ENCODE data around the gene PRELID3B. TPM values are rescaled to one million over a fixed set of nuclear protein-coding genes. Genes with fewer than 3 reads are reported as not detected.

PRELID3B gene
- total and polyA plus RNA-seq, 2 of the 13 experiments (the other 11 are each of a cell fraction or from before 2014, with no cell fraction given) = 23.3 to 42.6 TPM

- TF ChIP-seq GMEB1 (CRISPR knock-in tag; IDR thresholded peaks at IDR 0.05; ENCODE audit: borderline replicate concordance) = peak; percentile 12; the same call in 1 of the 2 replicates
- no peak for TF ChIP-seq ZKSCAN8 (CRISPR knock-in tag; IDR thresholded peaks at IDR 0.05; ENCODE audit: borderline replicate concordance)
- peak; percentile 88; the same call in 1 of the 2 replicates for TF ChIP-seq NFAT5 (CRISPR knock-in tag; IDR thresholded peaks at IDR 0.05)
- no peak for TF ChIP-seq ZMYM2 (CRISPR knock-in tag; IDR thresholded peaks at IDR 0.05)
- TF ChIP-seq ZNF713 (CRISPR knock-in tag; IDR thresholded peaks at IDR 0.05) = no peak
- TF ChIP-seq BCL6 (CRISPR knock-in tag; IDR thresholded peaks at IDR 0.05) = peak; percentile 45; the same call in 1 of the 2 replicates
- no peak for TF ChIP-seq ZBTB44 (CRISPR knock-in tag; IDR thresholded peaks at IDR 0.05)
- TF ChIP-seq ZNF619 (CRISPR knock-in tag; IDR thresholded peaks at IDR 0.05) = no peak
- TF ChIP-seq CREB1 (IDR thresholded peaks at IDR 0.05) = no peak
- TF ChIP-seq CREB1 (CRISPR knock-in tag; IDR thresholded peaks at IDR 0.05) = no peak
- no peak for TF ChIP-seq DPF2 (CRISPR knock-in tag; IDR thresholded peaks at IDR 0.05; ENCODE audit: borderline replicate concordance, low read depth)
- TF ChIP-seq NR2F6 (IDR thresholded peaks at IDR 0.05) = no peak
- peak; percentile 66 for TF ChIP-seq NR2F6 (CRISPR knock-in tag; IDR thresholded peaks at IDR 0.05)
- TF ChIP-seq SIX1 (CRISPR knock-in tag; IDR thresholded peaks at IDR 0.05; ENCODE audit: borderline replicate concordance) = no peak
- TF ChIP-seq HINFP (CRISPR knock-in tag; IDR thresholded peaks at IDR 0.05; ENCODE audit: low read depth) = 0 out of 2 replicates have a peak, but pooled peaks have one; percentile 24
- TF ChIP-seq DBP (CRISPR knock-in tag; IDR thresholded peaks at IDR 0.05; ENCODE audit: not compliant biosample characterization) = no peak
- TF ChIP-seq CCDC6 (CRISPR knock-in tag; IDR thresholded peaks at IDR 0.05) = no peak
- no peak for TF ChIP-seq AKAP8 (CRISPR knock-in tag; IDR thresholded peaks at IDR 0.05)
- TF ChIP-seq PTBP1 (IDR thresholded peaks at IDR 0.05; ENCODE audit: low read depth, low read length, poor library complexity, severe bottlenecking) = no peak
These were observed at the start of gene PRELID3B (continued) for GRCh38 chr20:59042151-59042795.

Measured in HepG2 (cell line).